B cell (primary cell): ENCODE data around the gene SPOCK1. TPM values are rescaled to one million over a fixed set of nuclear protein-coding genes. Genes with fewer than 3 reads are reported as not detected.

Experiments used
- ATAC-seq: fragments of 200-7000 bp; cut with Tn5 transposase; one replicate; pipeline ENCODE4 v1.10.0; 2021; ENCODE audit warnings: low read depth, mild to moderate bottlenecking, moderate number of reproducible peaks, moderate library complexity
- CTCF ChIA-PET: fragments of 350-600 bp; sonication (Branson Sonifier 250); formaldehyde crosslinking; loops from one replicate; lab custom pipeline; 2021; ENCODE audit warnings: antibody characterized with exemption, inconsistent platforms; lab: Charles Lee
- POLR2A ChIA-PET: fragments of 350-600 bp; sonication (Branson Sonifier 250); formaldehyde crosslinking; loops from one replicate; lab custom pipeline; 2021; ENCODE audit warnings: antibody characterized with exemption; lab: Charles Lee
- DNase-seq: peaks from one replicate; pipeline ENCODE4 v3.0.0; 2013
- H2AFZ ChIP-seq: 2 replicates; pipeline ENCODE4 v1.6.1; 2012; ENCODE audit warnings: mild to moderate bottlenecking, low read depth, low read length; ENCODE audit not compliant: insufficient read depth, poor library complexity, severe bottlenecking
- H3K27ac ChIP-seq, 2 donors: 1 replicate in 1 of 2; 2 replicates in 1 of 2; pipeline ENCODE4 v1.5.1; 2012 to 2013; ENCODE audit warnings: low read length in 2 of 2, mild to moderate bottlenecking in 2 of 2, moderate library complexity in 1 of 2
- H3K27me3 ChIP-seq, 4 experiments: fragments of 200-600 bp in 1 of 4; sonication (generic) in 1 of 4; replicated peaks in 1 of 4; 1 replicate in 2 of 4; 2 replicates in 2 of 4; pipeline versions ENCODE4 v1.6.1 to v1.7.0; 2013 to 2016; ENCODE audit warnings: low read length in 3 of 4, mild to moderate bottlenecking in 2 of 4, mixed read lengths in 1 of 4, moderate library complexity in 1 of 4; ENCODE audit not compliant: insufficient read depth in 4 of 4, control insufficient read depth in 3 of 4; ENCODE audit errors: control extremely low read depth in 1 of 4
- H3K36me3 ChIP-seq, 2 experiments: replicated peaks in 1 of 2; 1 replicate in 1 of 2; 2 replicates in 1 of 2; pipeline versions ENCODE4 v1.6.1 to v1.7.1; 2013; ENCODE audit warnings: low read length in 1 of 2; ENCODE audit not compliant: insufficient read depth in 2 of 2, control insufficient read depth in 1 of 2; ENCODE audit errors: control extremely low read depth in 1 of 2, extremely low read depth in 1 of 2
- H3K4me1 ChIP-seq, 2 donors: fragments of 200-600 bp in 1 of 2; sonication (generic) in 1 of 2; 1 replicate in 1 of 2; 2 replicates in 1 of 2; pipeline versions ENCODE4 v1.5.1 to v1.6.1; 2013 to 2017; ENCODE audit warnings: low read length in 2 of 2; ENCODE audit not compliant: control insufficient read depth in 2 of 2, insufficient read depth in 2 of 2
- H3K4me2 ChIP-seq: replicated peaks from 2 replicates; pipeline ENCODE3; 2012; ENCODE audit warnings: mild to moderate bottlenecking, low read depth, low read length; ENCODE audit not compliant: poor library complexity, severe bottlenecking
- H3K4me3 ChIP-seq, 5 experiments: fragments of 200-600 bp in 1 of 5; sonication (generic) in 1 of 5; 1 replicate in 3 of 5; 2 replicates in 2 of 5; pipeline versions ENCODE4 v1.5.1 to v1.7.0; 2011 to 2016; ENCODE audit warnings: low read length in 4 of 5, mild to moderate bottlenecking in 4 of 5, low read depth in 2 of 5, control low read depth in 1 of 5, moderate library complexity in 1 of 5; ENCODE audit not compliant: insufficient read depth in 1 of 5; ENCODE audit errors: control extremely low read depth in 1 of 5, extremely low read depth in 1 of 5
- H3K79me2 ChIP-seq: fragments of 200-600 bp; sonication (generic); one replicate; pipeline ENCODE4 v1.6.0; 2016; ENCODE audit warnings: low read length; ENCODE audit not compliant: control insufficient read depth, insufficient read depth
- H3K9ac ChIP-seq: fragments of 200-600 bp; sonication (generic); 2 replicates; pipeline ENCODE4 v1.6.1; 2017; ENCODE audit warnings: mild to moderate bottlenecking, low read length, moderate library complexity
- H3K9me3 ChIP-seq, 3 donors: one replicate each; pipeline versions ENCODE4 v1.6.1 to v1.7.1; 2013; ENCODE audit warnings: low read length in 2 of 3; ENCODE audit not compliant: control insufficient read depth in 2 of 3, insufficient read depth in 1 of 3; ENCODE audit errors: control extremely low read depth in 1 of 3
- H4K20me1 ChIP-seq: 2 replicates; pipeline ENCODE4 v1.6.0; 2012; ENCODE audit warnings: mild to moderate bottlenecking, low read length; ENCODE audit not compliant: insufficient read depth, control insufficient read depth, poor library complexity, severe bottlenecking
- H3K27ac Mint-ChIP-seq: one replicate; pipeline ENCODE4 v1.8.0; 2021; ENCODE audit warnings: mixed read lengths
- H3K27me3 Mint-ChIP-seq: one replicate; pipeline ENCODE4 v1.8.0; 2021; ENCODE audit warnings: mixed read lengths
- H3K4me1 Mint-ChIP-seq: one replicate; pipeline ENCODE4 v1.8.0; 2021; ENCODE audit warnings: mixed read lengths
- H3K4me3 Mint-ChIP-seq: one replicate; pipeline ENCODE4 v1.8.0; 2021; ENCODE audit warnings: mixed read lengths
- H3K9me3 Mint-ChIP-seq: one replicate; pipeline ENCODE4 v1.8.0; 2022; ENCODE audit warnings: mixed read lengths; ENCODE audit not compliant: insufficient read depth
- CTCF ChIP-seq: fragments of 200-600 bp; IDR thresholded peaks from one replicate; pipeline ENCODE4 v1.8.0; 2022; ENCODE audit warnings: antibody characterized with exemption, mild to moderate bottlenecking
- EZH2 ChIP-seq: IDR thresholded peaks from 2 replicates; pipeline ENCODE4 v1.6.1; 2012; ENCODE audit warnings: borderline replicate concordance, low read depth, mild to moderate bottlenecking, moderate library complexity, low read length; ENCODE audit not compliant: insufficient read depth, poor library complexity, severe bottlenecking
- WGBS: methylation state at CpG from one replicate; pipeline ENCODE4 v1.1.5; 2013; ENCODE audit warnings: missing lambda C conversion rate; ENCODE audit not compliant: insufficient coverage; 5-methylcytosine and 5-hydroxymethylcytosine counted together
- intact Hi-C: fragments of 100-400 bp; cut with micrococcal nuclease; formaldehyde crosslinking; loops from one replicate; pipeline ENCODE4 v1.10.0; 2022
- polyA plus RNA-seq: library from polyadenylated mRNA; depleted of rRNA; stranded (reverse); fragments of >200 nt; gene quantifications from 2 replicates; pipeline ENCODE4 v1.2.3, GENCODE V29; 2012
- total RNA-seq, 2 donors: library from RNA; stranded (reverse); fragments of 120-200 nt in 1 of 2; gene quantifications; 1 replicate in 1 of 2; 2 replicates in 1 of 2; pipeline versions ENCODE4 v1.2.3 to v1.2.4, GENCODE V29; 2013 to 2022

SPOCK1 gene
- total and polyA plus RNA-seq, 2 donors (not counting 1 experiment from before 2014, with no cell fraction given), result not detected

- H3K27ac Mint-ChIP-seq, result no peak overlapping the region
- Histone ChIP-seq H2AFZ (no peak overlapping the region), H3K79me2 (no peaks in the 10 kb centered on the region), H3K4me2 (no peak overlapping the region), H4K20me1 (no peaks in the 10 kb centered on the region), H3K27ac (no peak overlapping the region), H3K36me3 (no peaks in the 10 kb centered on the region), H3K27me3 (peaks cover 0 to 2% (median 0%) of the 10 kb centered on the region in 4 experiments), H3K4me3 (no peak overlapping the region), H3K4me1 (no peaks in the 10 kb centered on the region), H3K9me3 (peaks cover 0 to 10% (median 0%) of the 10 kb centered on the region in 3 donors), H3K9ac (no peak overlapping the region)
- WGBS, result 86% methylated on average over 4 of the region's 5 CpGs
- H3K9me3 Mint-ChIP-seq, result no peaks in the 10 kb centered on the region
- POLR2A ChIA-PET, result no interaction called here
- intact Hi-C loops, result no loop called here
- DNase-seq, result no peak
- no peak overlapping the region for H3K4me3 Mint-ChIP-seq
- peaks cover 4% of the 10 kb centered on the region for H3K27me3 Mint-ChIP-seq
- no peaks in the 10 kb centered on the region for H3K4me1 Mint-ChIP-seq
- TF ChIP-seq CTCF, result no peak
- TF ChIP-seq EZH2, result no peak
- CTCF ChIA-PET, result no interaction called here
- ATAC-seq, result no peak
These were observed 34.8 kb upstream of the SPOCK1 start for GRCh38 chr5:137533963-137534362.

- Histone ChIP-seq H3K9ac (no peak overlapping the region), H3K4me3 (no peak overlapping the region), H3K79me2 (no peaks in the 10 kb centered on the region), H3K27me3 (peaks cover 0 to 2% (median 0%) of the 10 kb centered on the region in 4 experiments), H3K27ac (no peak overlapping the region), H3K9me3 (peaks cover 0 to 10% (median 0%) of the 10 kb centered on the region in 3 donors), H4K20me1 (no peaks in the 10 kb centered on the region), H3K4me2 (no peak overlapping the region), H3K4me1 (no peaks in the 10 kb centered on the region), H3K36me3 (no peaks in the 10 kb centered on the region), H2AFZ (no peak overlapping the region)
- no peak for ATAC-seq
- intact Hi-C loops, result no loop called here
- POLR2A ChIA-PET, result no interaction called here
- Mint-ChIP-seq H3K4me3 (no peak overlapping the region), H3K27ac (no peak overlapping the region), H3K9me3 (no peaks in the 10 kb centered on the region), H3K4me1 (no peaks in the 10 kb centered on the region), H3K27me3 (peaks cover 4% of the 10 kb centered on the region)
- TF ChIP-seq CTCF (no peak), EZH2 (no peak)
- CTCF ChIA-PET, result no interaction called here
- no peak for DNase-seq
These were observed 32.1 kb upstream of the SPOCK1 start for GRCh38 chr5:137531266-137531665.
